GM21528 (cell line): ENCODE data around the gene PRSS50.
"Not testable (repeated sequence)": the region's sequence is repeated elsewhere in the genome, so short reads cannot be mapped to it uniquely, and the experiment has no call there.

ENCODE experiments used
- ATAC-seq: cut with Tn5 transposase; IDR thresholded peaks from one replicate; pipeline ENCODE4 v1.9.1; 2021; ENCODE audit warnings: mild to moderate bottlenecking, moderate library complexity; ENCODE audit not compliant: unreplicated experiment, low FRiP score

Gene PRSS50

GRCh38 chr3:46717447-46718231 lies at the start of gene PRSS50:
PRSS50 (minus strand) TSS chr3:46717869; CDS start chr3:46717824, 45 bp downstream.
- ATAC-seq: no peak

- no peak for ATAC-seq
Observed at GRCh38 chr3:46764206-46764605, 46.5 kb upstream of the PRSS50 start.

- no peak for ATAC-seq
Observed at GRCh38 chr3:46763178-46763577, 45.5 kb upstream of the PRSS50 start.

- ATAC-seq: no peak
Observed at GRCh38 chr3:46759239-46760167, 41.8 kb upstream of the PRSS50 start.

- ATAC-seq: no peak
Observed at GRCh38 chr3:46756642-46757041, 39.0 kb upstream of the PRSS50 start.

- no peak for ATAC-seq
Observed at GRCh38 chr3:46755646-46756045, 38.0 kb upstream of the PRSS50 start.

- not testable (repeated sequence) for ATAC-seq
Observed at GRCh38 chr3:46753127-46753526, 35.5 kb upstream of the PRSS50 start.

GRCh38 chr3:46750555-46751038 lies 32.9 kb upstream of the PRSS50 start:
- ATAC-seq: no peak

GRCh38 chr3:46749129-46749528 lies 31.5 kb upstream of the PRSS50 start:
- ATAC-seq: no peak

- no peak for ATAC-seq
Observed at GRCh38 chr3:46748170-46748569, 30.5 kb upstream of the PRSS50 start.

- no peak for ATAC-seq
Observed at GRCh38 chr3:46746711-46747110, 29.0 kb upstream of the PRSS50 start.

- ATAC-seq: no peak
Observed at GRCh38 chr3:46742992-46743585, 25.4 kb upstream of the PRSS50 start.

GRCh38 chr3:46739565-46739964 lies 21.9 kb upstream of the PRSS50 start:
- not testable (repeated sequence) for ATAC-seq

GRCh38 chr3:46737329-46737731 lies 19.7 kb upstream of the PRSS50 start:
- ATAC-seq: no peak

- no peak for ATAC-seq
Observed at GRCh38 chr3:46736006-46736872, 18.6 kb upstream of the PRSS50 start.

- ATAC-seq: no peak
Observed at GRCh38 chr3:46734773-46735172, 17.1 kb upstream of the PRSS50 start.

GRCh38 chr3:46733026-46733800 lies 15.5 kb upstream of the PRSS50 start:
- ATAC-seq: no peak

GRCh38 chr3:46731795-46732194 lies 14.1 kb upstream of the PRSS50 start:
- ATAC-seq: no peak

- ATAC-seq: no peak
Observed at GRCh38 chr3:46730819-46731218, 13.2 kb upstream of the PRSS50 start.
